Nephron progenitor cell (in vitro differentiated cells): ENCODE results near the gene PLCG2.
"Not testable (repeated sequence)": the region's sequence is repeated elsewhere in the genome, so short reads cannot be mapped to it uniquely, and the experiment has no call there.

ENCODE experiments used
- DNase-seq: peaks from one replicate; pipeline ENCODE4 v3.0.0; 2021
- H3K27ac Mint-ChIP-seq: 2 replicates; pipeline ENCODE4 v1.8.0; 2021; ENCODE audit warnings: mild to moderate bottlenecking, moderate library complexity, mixed read lengths
- H3K27me3 Mint-ChIP-seq: 2 replicates; pipeline ENCODE4 v1.8.0; 2021; ENCODE audit warnings: mild to moderate bottlenecking, low read depth, mixed read lengths; ENCODE audit not compliant: poor library complexity
- H3K36me3 Mint-ChIP-seq: 2 replicates; pipeline ENCODE4 v1.8.0; 2021; ENCODE audit warnings: low read depth, mixed read lengths
- H3K4me1 Mint-ChIP-seq: 2 replicates; pipeline ENCODE4 v1.8.0; 2021; ENCODE audit warnings: mixed read lengths
- H3K4me3 Mint-ChIP-seq: 2 replicates; pipeline ENCODE4 v1.8.0; 2021; ENCODE audit warnings: mild to moderate bottlenecking, moderate library complexity, mixed read lengths
- H3K9me3 Mint-ChIP-seq: 2 replicates; pipeline ENCODE4 v1.8.0; 2021; ENCODE audit warnings: mild to moderate bottlenecking, moderate library complexity, mixed read lengths
- CTCF ChIP-seq: fragments of 200-600 bp; sonication (generic); IDR thresholded peaks from 2 replicates; pipeline ENCODE4 v1.5.0; 2021; ENCODE audit warnings: antibody characterized with exemption

PLCG2 gene

GRCh38 chr16:82004601-82005000, 225.5 kb downstream of the PLCG2 start:
- no peak overlapping the region for H3K4me3 Mint-ChIP-seq
- H3K27ac Mint-ChIP-seq, result no peak overlapping the region

GRCh38 chr16:82005027-82005830, 226.1 kb downstream of the PLCG2 start:
- no peaks in the 10 kb centered on the region for H3K4me1 Mint-ChIP-seq
- no peak for TF ChIP-seq CTCF
- peaks cover 7% of the 10 kb centered on the region for H3K36me3 Mint-ChIP-seq
- H3K27me3 Mint-ChIP-seq, result peaks cover 3% of the 10 kb centered on the region
- no peak overlapping the region for H3K4me3 Mint-ChIP-seq
- H3K27ac Mint-ChIP-seq, result no peak overlapping the region
- DNase-seq, result no peak
- peaks cover 27% of the 10 kb centered on the region for H3K9me3 Mint-ChIP-seq

More at GRCh38 chr16:82004601-82005000, 225.5 kb downstream of the PLCG2 start:
- DNase-seq, result no peak
- H3K9me3 Mint-ChIP-seq, result peaks cover 21% of the 10 kb centered on the region
- no peak for TF ChIP-seq CTCF
- no peaks in the 10 kb centered on the region for H3K4me1 Mint-ChIP-seq
- peaks cover 3% of the 10 kb centered on the region for H3K27me3 Mint-ChIP-seq
- peaks cover 7% of the 10 kb centered on the region for H3K36me3 Mint-ChIP-seq

- no peak for DNase-seq
- Mint-ChIP-seq H3K4me3 (no peak overlapping the region), H3K27me3 (peaks cover 6% of the 10 kb centered on the region), H3K36me3 (peaks cover 7% of the 10 kb centered on the region), H3K27ac (no peak overlapping the region), H3K4me1 (no peaks in the 10 kb centered on the region), H3K9me3 (peaks cover 35% of the 10 kb centered on the region)
- no peak for TF ChIP-seq CTCF
Measured at GRCh38 chr16:82006036-82006435, 226.9 kb downstream of the PLCG2 start.

- peaks cover 11% of the 10 kb centered on the region for H3K36me3 Mint-ChIP-seq
- no peak overlapping the region for H3K4me3 Mint-ChIP-seq
- no peak for DNase-seq
- H3K27ac Mint-ChIP-seq, result no peak overlapping the region
- H3K27me3 Mint-ChIP-seq, result peaks cover 11% of the 10 kb centered on the region
- peaks cover 43% of the 10 kb centered on the region for H3K9me3 Mint-ChIP-seq
- no peaks in the 10 kb centered on the region for H3K4me1 Mint-ChIP-seq
- TF ChIP-seq CTCF, result no peak
Measured at GRCh38 chr16:82007189-82007588, 228.1 kb downstream of the PLCG2 start.

GRCh38 chr16:82008957-82009592, 230.0 kb downstream of the PLCG2 start:
- peaks cover 11% of the 10 kb centered on the region for H3K36me3 Mint-ChIP-seq
- H3K4me1 Mint-ChIP-seq, result no peaks in the 10 kb centered on the region
- no peak for TF ChIP-seq CTCF
- H3K27me3 Mint-ChIP-seq, result peaks cover 11% of the 10 kb centered on the region
- H3K27ac Mint-ChIP-seq, result no peak overlapping the region
- H3K4me3 Mint-ChIP-seq, result no peak overlapping the region
- H3K9me3 Mint-ChIP-seq, result peaks cover 45% of the 10 kb centered on the region
- DNase-seq, result no peak

- H3K27me3 Mint-ChIP-seq, result peaks cover 11% of the 10 kb centered on the region
- H3K4me1 Mint-ChIP-seq, DNase-seq, H3K4me3 Mint-ChIP-seq, H3K27ac Mint-ChIP-seq: not testable (repeated sequence)
- H3K9me3 Mint-ChIP-seq, result peaks cover 46% of the 10 kb centered on the region
- H3K36me3 Mint-ChIP-seq, result peaks cover 11% of the 10 kb centered on the region
Measured at GRCh38 chr16:82009789-82010188, 230.7 kb downstream of the PLCG2 start.
